Neural cell (in vitro differentiated cells): ENCODE data around the gene FKBP2. TPM values are rescaled to one million over a fixed set of nuclear protein-coding genes. Genes with fewer than 3 reads are reported as not detected.

Experiments used
- H2AFZ ChIP-seq: fragments of 200-600, 300-800 bp; sonication (generic), shearing (Covaris generic); 2 replicates; pipeline ENCODE4 v1.6.0; 2014; ENCODE audit warnings: low read depth, mild to moderate bottlenecking, antibody characterized with exemption, low read length, moderate library complexity
- H3F3A ChIP-seq: fragments of 200-600 bp; shearing (Covaris generic); 2 replicates; pipeline ENCODE4 v1.6.1; 2016; ENCODE audit warnings: mild to moderate bottlenecking, moderate library complexity, mixed read lengths, antibody characterized with exemption, low read length; ENCODE audit not compliant: insufficient read depth, poor library complexity, severe bottlenecking
- H3K27ac ChIP-seq: fragments of 200-600, 300-800 bp; sonication (generic), shearing (Covaris generic); 2 replicates; pipeline ENCODE4 v1.5.1; 2014; ENCODE audit warnings: mild to moderate bottlenecking, low read length, moderate library complexity
- H3K27me3 ChIP-seq: fragments of 300-800, 200-600 bp; sonication (generic), shearing (Covaris generic); 2 replicates; pipeline ENCODE4 v1.6.0; 2014; ENCODE audit warnings: mild to moderate bottlenecking, low read depth, low read length, moderate library complexity; ENCODE audit not compliant: insufficient read depth
- H3K36me3 ChIP-seq: fragments of 300-800, 200-600 bp; sonication (generic), shearing (Covaris generic); 2 replicates; pipeline ENCODE4 v1.5.1; 2014; ENCODE audit warnings: mild to moderate bottlenecking, antibody characterized with exemption, low read length, moderate library complexity; ENCODE audit not compliant: insufficient read depth
- H3K4me2 ChIP-seq: fragments of 300-800, 200-600 bp; sonication (generic), shearing (Covaris generic); 2 replicates; pipeline ENCODE4 v1.6.0; 2014; ENCODE audit warnings: mild to moderate bottlenecking, low read length
- H3K4me3 ChIP-seq: fragments of 300-800, 200-600 bp; sonication (generic), shearing (Covaris generic); 2 replicates; pipeline ENCODE4 v1.5.1; 2014; ENCODE audit warnings: mild to moderate bottlenecking, low read length, moderate library complexity
- H3K79me2 ChIP-seq: fragments of 200-600 bp; shearing (Covaris generic); replicated peaks from 2 replicates; pipeline ENCODE4 v1.6.0; 2014; ENCODE audit warnings: mild to moderate bottlenecking, low read length, moderate library complexity; ENCODE audit not compliant: insufficient read depth
- H3K9ac ChIP-seq: fragments of 300-800, 200-600 bp; sonication (generic), shearing (Covaris generic); 2 replicates; pipeline ENCODE4 v1.6.1; 2016; ENCODE audit warnings: mild to moderate bottlenecking, low read length, mixed read lengths
- H3K9me2 ChIP-seq: fragments of 200-600 bp; shearing (Covaris generic); 2 replicates; pipeline ENCODE4 v1.6.1; 2016; ENCODE audit warnings: mild to moderate bottlenecking, low read length, mixed read lengths; ENCODE audit not compliant: insufficient read depth
- H3K9me3 ChIP-seq: fragments of 200-600, 300-800 bp; sonication (generic), shearing (Covaris generic); 2 replicates; pipeline ENCODE4 v1.6.1; 2016; ENCODE audit warnings: mild to moderate bottlenecking, mixed run types, low read length, moderate library complexity, mixed read lengths
- H4K20me1 ChIP-seq: fragments of 200-600 bp; shearing (Covaris generic); 2 replicates; pipeline ENCODE4 v1.6.1; 2016; ENCODE audit warnings: mild to moderate bottlenecking, mixed run types; ENCODE audit not compliant: insufficient read depth
- CTCF ChIP-seq: fragments of 450-650 bp; IDR thresholded peaks from 2 replicates; pipeline ENCODE4 v1.5.1; 2014; ENCODE audit warnings: antibody characterized with exemption, mild to moderate bottlenecking, moderate library complexity; ENCODE audit not compliant: poor library complexity, severe bottlenecking
- EP300 ChIP-seq: fragments of 450-650 bp; conservative IDR thresholded peaks from 2 replicates; pipeline ENCODE4 v1.6.1; 2014; ENCODE audit warnings: antibody characterized with exemption, mild to moderate bottlenecking, moderate library complexity; ENCODE audit not compliant: poor library complexity, severe bottlenecking
- EZH2 ChIP-seq: fragments of 200-600, 300-800 bp; shearing (Covaris generic), sonication (generic); IDR thresholded peaks from 2 replicates; pipeline ENCODE4 v1.6.1; 2014; ENCODE audit warnings: antibody characterized with exemption, low read length, borderline replicate concordance, mild to moderate bottlenecking; ENCODE audit not compliant: insufficient read depth, poor library complexity, severe bottlenecking
- MXI1 ChIP-seq: fragments of 450-650 bp; conservative IDR thresholded peaks from 2 replicates; pipeline ENCODE4 v1.6.1; 2014; ENCODE audit warnings: antibody characterized with exemption, mild to moderate bottlenecking; ENCODE audit not compliant: poor library complexity, severe bottlenecking
- POLR2AphosphoS5 ChIP-seq: IDR thresholded peaks from 2 replicates; pipeline ENCODE4 v1.6.1; 2012
- RAD21 ChIP-seq: fragments of 450-650 bp; conservative IDR thresholded peaks from 2 replicates; pipeline ENCODE4 v1.6.1; 2014; ENCODE audit warnings: antibody characterized with exemption, mild to moderate bottlenecking, moderate library complexity
- REST ChIP-seq: IDR thresholded peaks from 2 replicates; pipeline ENCODE4 v1.6.1; 2012; ENCODE audit warnings: borderline replicate concordance
- SMC3 ChIP-seq: fragments of 450-650 bp; conservative IDR thresholded peaks from 2 replicates; pipeline ENCODE4 v1.6.1; 2014; ENCODE audit warnings: antibody characterized with exemption, mild to moderate bottlenecking, moderate library complexity; ENCODE audit not compliant: poor library complexity
- TAF1 ChIP-seq: IDR thresholded peaks from 2 replicates; pipeline ENCODE4 v1.6.1; 2012; ENCODE audit warnings: low read depth
- polyA plus RNA-seq: library from polyadenylated mRNA; depleted of rRNA; stranded (reverse); fragments of >200 nt; gene quantifications from 2 replicates; pipeline ENCODE4 v1.2.3, GENCODE V29; 2014

The FKBP2 gene
- polyA plus RNA-seq, 1 donor from 2014 or later = 47.4 TPM

DNA sequence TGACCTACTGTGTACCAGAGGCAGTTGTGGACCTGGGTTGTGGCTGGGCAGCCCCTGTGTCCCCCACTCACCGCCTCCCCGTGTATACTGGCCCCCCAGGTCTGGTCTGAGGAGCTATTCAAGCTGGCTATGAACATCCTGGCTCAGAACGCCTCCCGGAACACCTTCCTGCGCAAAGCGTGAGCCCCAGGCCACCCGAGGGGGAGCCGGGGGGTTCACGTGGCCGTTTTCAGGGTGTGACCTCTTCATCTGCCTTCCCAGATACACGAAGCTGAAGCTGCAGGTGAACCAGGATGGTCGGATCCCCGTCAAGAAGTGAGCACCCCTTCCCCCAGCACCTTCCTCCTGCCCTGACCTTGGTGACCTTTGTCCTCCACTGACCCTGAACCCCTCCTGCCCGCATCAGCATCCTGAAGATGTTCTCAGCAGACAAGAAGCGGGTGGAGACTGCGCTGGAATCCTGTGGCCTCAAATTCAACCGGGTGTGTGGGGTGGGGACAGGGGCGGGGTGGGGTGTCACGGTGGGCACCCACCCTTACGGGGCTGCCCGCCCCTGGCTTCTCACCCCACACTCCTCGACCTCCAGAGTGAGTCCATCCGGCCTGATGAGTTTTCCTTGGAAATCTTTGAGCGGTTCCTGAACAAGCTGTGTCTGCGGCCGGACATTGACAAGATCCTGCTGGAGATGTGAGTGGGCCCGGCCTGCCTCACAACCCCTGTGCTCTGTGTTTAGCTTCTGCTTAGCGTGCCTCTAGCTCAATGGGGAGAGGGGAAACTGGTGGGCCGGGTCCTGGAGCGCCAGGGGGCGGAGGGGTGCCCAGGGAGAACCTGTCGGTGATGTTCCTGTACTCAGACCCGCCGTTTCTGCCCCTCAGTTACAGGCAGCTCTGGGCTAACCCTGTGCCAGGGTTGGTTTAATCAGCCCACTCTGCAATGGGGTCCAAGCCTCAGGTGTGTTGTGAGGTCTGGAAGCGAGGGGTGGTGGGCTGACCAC is 14.5 kb downstream of the FKBP2 start:
- H3K36me3 ChIP-seq = no peaks in the 10 kb centered on the region
- H4K20me1 ChIP-seq = no peaks in the 10 kb centered on the region
- no peaks in the 10 kb centered on the region for H3K79me2 ChIP-seq
- no peak overlapping the region for H3K27ac ChIP-seq
- H3F3A ChIP-seq = no peaks in the 10 kb centered on the region
- no peaks in the 10 kb centered on the region for H3K9me2 ChIP-seq
- H2AFZ ChIP-seq = no peak overlapping the region
- H3K27me3 ChIP-seq = peaks cover 8% of the 10 kb centered on the region
- H3K4me3 ChIP-seq = no peak overlapping the region
- TF ChIP-seq POLR2AphosphoS5 = no peak
- TF ChIP-seq CTCF = no peak
- no peak for TF ChIP-seq MXI1
- no peak for TF ChIP-seq SMC3
- no peak for TF ChIP-seq TAF1
- TF ChIP-seq RAD21 = no peak
- TF ChIP-seq EP300 = no peak
- TF ChIP-seq EZH2 = no peak
- no peak overlapping the region for H3K9ac ChIP-seq
- H3K9me3 ChIP-seq = no peaks in the 10 kb centered on the region
- no peak overlapping the region for H3K4me2 ChIP-seq

- no peaks in the 10 kb centered on the region for H3F3A ChIP-seq
- H3K9me3 ChIP-seq = no peaks in the 10 kb centered on the region
- no peak for TF ChIP-seq TAF1
- TF ChIP-seq SMC3 = no peak
- TF ChIP-seq POLR2AphosphoS5 = no peak
- no peak for TF ChIP-seq EZH2
- TF ChIP-seq CTCF = no peak
- no peak for TF ChIP-seq EP300
- no peak for TF ChIP-seq REST
- no peak for TF ChIP-seq MXI1
- TF ChIP-seq RAD21 = no peak
- no peaks in the 10 kb centered on the region for H3K9me2 ChIP-seq
- H3K36me3 ChIP-seq = no peaks in the 10 kb centered on the region
- no peak overlapping the region for H3K27ac ChIP-seq
- peaks cover 6% of the 10 kb centered on the region for H3K27me3 ChIP-seq
- H3K79me2 ChIP-seq = no peaks in the 10 kb centered on the region
- H4K20me1 ChIP-seq = no peaks in the 10 kb centered on the region
- no peak overlapping the region for H3K4me2 ChIP-seq
- H2AFZ ChIP-seq = no peak overlapping the region
- H3K9ac ChIP-seq = no peak overlapping the region
- no peak overlapping the region for H3K4me3 ChIP-seq
Observed at GRCh38 chr11:64256300-64256699, 15.4 kb downstream of the FKBP2 start.
